ENCODE measurements around the gene ZPLD1. TPM values are rescaled to one million over a fixed set of nuclear protein-coding genes. Genes with fewer than 3 reads are reported as not detected.

ZPLD1 gene
- total RNA-seq, 1 experiment from 2014 or later: 0.15 TPM

DNA sequence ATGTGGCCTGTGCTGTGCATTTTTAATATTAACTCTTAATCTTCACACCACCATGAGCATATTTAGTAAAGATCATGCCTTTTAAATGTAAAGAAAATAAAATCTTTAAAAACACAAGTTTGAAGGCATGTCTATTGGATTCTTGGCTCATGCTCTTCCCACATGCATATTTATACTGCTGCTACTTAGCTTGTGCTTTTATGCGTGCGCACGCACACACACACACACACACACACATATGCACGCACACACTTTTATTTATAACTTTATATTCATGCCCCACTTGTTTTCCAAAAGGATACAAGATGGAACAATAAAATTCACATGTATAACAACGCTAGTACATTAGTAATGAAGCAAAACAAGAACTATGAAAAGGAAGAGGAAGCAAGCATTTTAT, 36.1 kb upstream of the ZPLD1 start:
- H3K4me1 ChIP-seq (ENCODE audit: insufficient read depth, low read length): peaks cover 41% of the 10 kb centered on the region
- H2AFZ ChIP-seq (ENCODE audit: low read length): no peak overlapping the region
- CTCF ChIA-PET: no interaction called here
- no peaks in the 10 kb centered on the region for H3K27me3 ChIP-seq (ENCODE audit: low read length)
- ATAC-seq (no peak), DNase-seq (no peak)
- no peak overlapping the region for H3K4me2 ChIP-seq (ENCODE audit: low read length)
- no peak for TF ChIP-seq EZH2 (IDR thresholded peaks at IDR 0.05; ENCODE audit: low read length, unreplicated experiment)
- TF ChIP-seq, protein P1, sequence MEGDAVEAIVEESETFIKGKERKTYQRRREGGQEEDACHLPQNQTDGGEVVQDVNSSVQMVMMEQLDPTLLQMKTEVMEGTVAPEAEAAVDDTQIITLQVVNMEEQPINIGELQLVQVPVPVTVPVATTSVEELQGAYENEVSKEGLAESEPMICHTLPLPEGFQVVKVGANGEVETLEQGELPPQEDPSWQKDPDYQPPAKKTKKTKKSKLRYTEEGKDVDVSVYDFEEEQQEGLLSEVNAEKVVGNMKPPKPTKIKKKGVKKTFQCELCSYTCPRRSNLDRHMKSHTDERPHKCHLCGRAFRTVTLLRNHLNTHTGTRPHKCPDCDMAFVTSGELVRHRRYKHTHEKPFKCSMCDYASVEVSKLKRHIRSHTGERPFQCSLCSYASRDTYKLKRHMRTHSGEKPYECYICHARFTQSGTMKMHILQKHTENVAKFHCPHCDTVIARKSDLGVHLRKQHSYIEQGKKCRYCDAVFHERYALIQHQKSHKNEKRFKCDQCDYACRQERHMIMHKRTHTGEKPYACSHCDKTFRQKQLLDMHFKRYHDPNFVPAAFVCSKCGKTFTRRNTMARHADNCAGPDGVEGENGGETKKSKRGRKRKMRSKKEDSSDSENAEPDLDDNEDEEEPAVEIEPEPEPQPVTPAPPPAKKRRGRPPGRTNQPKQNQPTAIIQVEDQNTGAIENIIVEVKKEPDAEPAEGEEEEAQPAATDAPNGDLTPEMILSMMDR (conservative IDR thresholded peaks at IDR 0.05; ENCODE audit: low read depth, low read length): no peak
- TF ChIP-seq EZH2phosphoT487 (IDR thresholded peaks at IDR 0.05; ENCODE audit: borderline replicate concordance, low read length): no peak
- no peaks in the 10 kb centered on the region for H3K9me2 ChIP-seq (replicated peaks; ENCODE audit: low read length)
- H3K36me3 ChIP-seq (ENCODE audit: low read depth, low read length): no peaks in the 10 kb centered on the region
- H4K20me1 ChIP-seq (ENCODE audit: low read length): no peaks in the 10 kb centered on the region
- no peak overlapping the region for H3K9ac ChIP-seq (ENCODE audit: low read length)
- intact Hi-C loops (cut with micrococcal nuclease): no loop called here
- no TSS peak for BruUV-seq (replicated peaks)
- H3K9me3 ChIP-seq (ENCODE audit: low read length): no peaks in the 10 kb centered on the region
- no peaks in the 10 kb centered on the region for H3K79me2 ChIP-seq (ENCODE audit: low read length)
- peaks cover 6% of the 10 kb centered on the region for H3F3A ChIP-seq (ENCODE audit: low read length, unreplicated experiment)
- H3K4me3 ChIP-seq (ENCODE audit: low read length): no peak overlapping the region
- H3K27ac ChIP-seq (ENCODE audit: low read length): no peak overlapping the region
- POLR2A ChIA-PET (ENCODE audit: unreplicated experiment): no interaction called here

DNA sequence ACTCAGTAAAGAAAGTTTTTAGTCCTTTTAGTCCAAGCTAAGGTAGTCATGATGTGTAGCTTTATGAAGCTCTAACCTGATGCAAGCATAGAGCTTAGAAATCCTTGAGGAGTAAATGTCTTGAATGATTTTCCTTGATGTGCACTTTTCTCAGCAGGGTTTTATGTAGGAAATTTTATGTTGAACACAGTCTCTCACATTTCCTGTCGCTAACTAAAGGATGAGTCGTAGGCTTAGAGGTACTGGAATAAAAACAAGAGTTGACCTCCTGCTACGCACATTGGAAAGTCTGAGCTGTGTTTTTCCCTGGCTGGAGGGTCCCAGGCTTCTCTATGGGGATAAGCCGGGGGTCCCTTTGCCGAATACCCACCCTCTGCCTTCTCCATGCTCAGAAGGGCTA, 34.7 kb upstream of the ZPLD1 start:
- TF ChIP-seq EZH2 (IDR thresholded peaks at IDR 0.05; ENCODE audit: low read length, unreplicated experiment): no peak
- no peak for TF ChIP-seq EZH2phosphoT487 (IDR thresholded peaks at IDR 0.05; ENCODE audit: borderline replicate concordance, low read length)
- TF ChIP-seq, protein P1 (conservative IDR thresholded peaks at IDR 0.05; ENCODE audit: low read depth, low read length): no peak
- H3K4me1 ChIP-seq (ENCODE audit: insufficient read depth, low read length): peaks cover 34% of the 10 kb centered on the region
- H3K36me3 ChIP-seq (ENCODE audit: low read depth, low read length): no peaks in the 10 kb centered on the region
- H2AFZ ChIP-seq (ENCODE audit: low read length): peak overlapping the region; percentile 18
- H4K20me1 ChIP-seq (ENCODE audit: low read length): no peaks in the 10 kb centered on the region
- no peak overlapping the region for H3K4me3 ChIP-seq (ENCODE audit: low read length)
- intact Hi-C loops (cut with micrococcal nuclease): loop anchor here (1.0 to 10.0 kb wide), 4 partner anchors 45 to 162 kb away; no protein-coding TSS in a partner anchor
- H3K9ac ChIP-seq (ENCODE audit: low read length): peak overlapping the region; percentile 36; the same call in 1 of the 2 replicates
- CTCF ChIA-PET: no interaction called here
- peak; percentile 70 for ATAC-seq
- no peaks in the 10 kb centered on the region for H3K27me3 ChIP-seq (ENCODE audit: low read length)
- no TSS peak for BruUV-seq (replicated peaks)
- H3K9me2 ChIP-seq (replicated peaks; ENCODE audit: low read length): no peaks in the 10 kb centered on the region
- H3K4me2 ChIP-seq (ENCODE audit: low read length): peak overlapping the region; percentile 55
- H3K27ac ChIP-seq (ENCODE audit: low read length): peak overlapping the region; percentile 86
- no peaks in the 10 kb centered on the region for H3K9me3 ChIP-seq (ENCODE audit: low read length)
- H3F3A ChIP-seq (ENCODE audit: low read length, unreplicated experiment): peaks cover 6% of the 10 kb centered on the region
- POLR2A ChIA-PET (ENCODE audit: unreplicated experiment): interaction anchor here (0.6 kb wide), 1 partner anchor 131 kb away, joined by 4 read pairs; no protein-coding TSS in a partner anchor
- H3K79me2 ChIP-seq (ENCODE audit: low read length): no peaks in the 10 kb centered on the region
- DNase-seq: peak; percentile 64

DNA sequence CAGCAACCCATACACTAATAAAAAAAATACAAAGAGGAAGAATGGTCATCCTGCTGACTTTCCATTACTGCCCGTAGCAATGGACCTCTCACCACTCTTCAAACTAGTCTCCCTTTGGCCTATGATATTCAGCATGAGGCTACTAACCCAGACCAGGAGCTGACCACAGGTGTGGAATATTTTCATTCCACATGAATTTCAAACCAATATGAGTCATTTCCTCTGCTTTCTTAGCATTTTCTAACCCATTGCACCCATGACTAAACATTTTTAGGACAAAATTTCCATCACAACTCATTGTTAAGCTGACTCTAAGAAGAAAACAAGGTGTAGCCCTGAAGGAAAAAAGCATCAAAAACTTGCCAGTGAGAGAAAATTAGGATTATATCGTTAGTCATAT, 34.0 kb upstream of the ZPLD1 start:
- peak overlapping the region; percentile 49 for H2AFZ ChIP-seq (ENCODE audit: low read length)
- H4K20me1 ChIP-seq (ENCODE audit: low read length): no peaks in the 10 kb centered on the region
- H3K27me3 ChIP-seq (ENCODE audit: low read length): no peaks in the 10 kb centered on the region
- intact Hi-C loops (cut with micrococcal nuclease): loop anchor here (1.0 to 10.0 kb wide), 4 partner anchors 46 to 162 kb away; no protein-coding TSS in a partner anchor
- POLR2A ChIA-PET (ENCODE audit: unreplicated experiment): interaction anchor here (0.6 to 0.7 kb wide), 2 partner anchors 84 to 163 kb away, joined by 3 to 5 read pairs; no protein-coding TSS in a partner anchor
- H3K9me3 ChIP-seq (ENCODE audit: low read length): no peaks in the 10 kb centered on the region
- H3K9ac ChIP-seq (ENCODE audit: low read length): peak overlapping the region; percentile 36; the same call in 1 of the 2 replicates
- ATAC-seq: peak; percentile 94
- peak; percentile 94 for DNase-seq
- peaks cover 34% of the 10 kb centered on the region for H3K4me1 ChIP-seq (ENCODE audit: insufficient read depth, low read length)
- BruUV-seq (replicated peaks): no TSS peak
- H3K9me2 ChIP-seq (replicated peaks; ENCODE audit: low read length): no peaks in the 10 kb centered on the region
- TF ChIP-seq, protein P1 (conservative IDR thresholded peaks at IDR 0.05; ENCODE audit: low read depth, low read length): no peak
- no peak for TF ChIP-seq EZH2phosphoT487 (IDR thresholded peaks at IDR 0.05; ENCODE audit: borderline replicate concordance, low read length)
- TF ChIP-seq EZH2 (IDR thresholded peaks at IDR 0.05; ENCODE audit: low read length, unreplicated experiment): no peak
- H3K4me3 ChIP-seq (ENCODE audit: low read length): peak overlapping the region; percentile 10; the same call in 1 of the 2 replicates
- H3K36me3 ChIP-seq (ENCODE audit: low read depth, low read length): no peaks in the 10 kb centered on the region
- no peaks in the 10 kb centered on the region for H3K79me2 ChIP-seq (ENCODE audit: low read length)
- peak overlapping the region; percentile 86 for H3K27ac ChIP-seq (ENCODE audit: low read length)
- peaks cover 6% of the 10 kb centered on the region for H3F3A ChIP-seq (ENCODE audit: low read length, unreplicated experiment)
- peak overlapping the region; percentile 55 for H3K4me2 ChIP-seq (ENCODE audit: low read length)
- CTCF ChIA-PET: no interaction called here
